ENCODE measurements around the gene KLHL29. TPM values are rescaled to one million over a fixed set of nuclear protein-coding genes. Genes with fewer than 3 reads are reported as not detected.
A peak's percentile ranks its signal among the peaks of the same experiment; 100 is the strongest.

Gene KLHL29
- total RNA-seq, 1 experiment from 2014 or later: 3.4 TPM

DNA sequence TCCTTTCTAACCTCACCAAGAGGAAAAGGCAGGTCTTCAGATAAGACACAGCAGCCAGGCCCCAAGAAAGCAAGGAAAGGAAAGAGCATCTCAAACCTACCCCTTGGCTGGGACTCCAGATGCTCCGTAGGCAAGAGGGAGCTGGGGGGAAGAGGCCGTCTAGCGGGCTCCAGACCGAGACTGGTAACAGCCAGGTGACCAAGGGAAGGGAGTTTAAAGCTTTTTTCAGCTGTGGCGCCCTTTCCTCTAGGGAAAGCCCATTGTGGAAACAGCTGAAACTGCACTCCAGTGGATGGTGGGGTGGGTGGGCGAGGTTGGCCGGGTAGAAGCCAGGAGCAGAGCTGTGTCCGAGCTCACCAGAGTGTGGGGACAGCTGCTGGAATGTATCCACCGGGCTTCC, 180.4 kb downstream of the KLHL29 start:
- Histone ChIP-seq H3K9me2 (ENCODE audit: insufficient read depth) (no peaks in the 10 kb centered on the region), H3K9me3 (ENCODE audit: insufficient read depth, low read depth) (no peaks in the 10 kb centered on the region), H3K4me1 (replicated peaks; ENCODE audit: insufficient read depth) (no peaks in the 10 kb centered on the region), H3K4me2 (no peak overlapping the region), H4K20me1 (ENCODE audit: insufficient read depth) (no peaks in the 10 kb centered on the region; the same call in 1 of the 2 replicates), H3K27ac (no peak overlapping the region), H3K27me3 (ENCODE audit: insufficient read depth, low read depth) (no peaks in the 10 kb centered on the region), H3F3A (ENCODE audit: insufficient read depth, low read depth) (no peaks in the 10 kb centered on the region), H3K79me2 (ENCODE audit: low read depth) (no peaks in the 10 kb centered on the region), H3K36me3 (ENCODE audit: low read depth) (no peaks in the 10 kb centered on the region), H2AFZ (no peak overlapping the region), H3K4me3 (no peak overlapping the region)
- intact Hi-C loops (cut with micrococcal nuclease; ENCODE audit: unreplicated experiment): no loop called here
- TF ChIP-seq CTCF (conservative IDR thresholded peaks at IDR 0.05) (no peak), EZH2 (IDR thresholded peaks at IDR 0.05; ENCODE audit: low read depth) (no peak)
- CTCF ChIA-PET: no interaction called here
- no peak for DNase-seq
- no TSS peak for BruUV-seq (replicated peaks)
- POLR2A ChIA-PET (ENCODE audit: unreplicated experiment): no interaction called here

DNA sequence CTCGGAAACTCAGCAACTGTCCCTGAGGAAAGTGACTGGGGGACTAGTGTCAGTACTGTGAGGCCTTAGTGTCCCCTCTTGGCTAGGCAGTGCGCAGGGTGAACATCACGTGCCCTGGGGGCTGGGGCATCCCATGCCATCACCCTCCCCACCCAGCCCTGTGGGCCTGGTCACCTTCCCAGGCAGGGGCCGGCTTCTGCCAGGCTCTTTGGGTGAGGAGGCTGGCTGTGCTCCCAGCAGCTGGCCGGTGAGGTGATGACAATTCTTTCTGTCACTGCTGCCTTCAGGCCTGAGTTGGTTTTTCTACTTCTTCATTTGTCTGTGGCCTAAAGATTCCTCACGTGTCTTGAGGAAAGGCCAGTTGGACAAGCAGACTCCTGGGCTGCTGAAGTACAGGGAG, 180.8 kb downstream of the KLHL29 start:
- no peak overlapping the region for H3K27ac ChIP-seq
- no peaks in the 10 kb centered on the region for H3K4me1 ChIP-seq (replicated peaks; ENCODE audit: insufficient read depth)
- no peaks in the 10 kb centered on the region for H3K9me2 ChIP-seq (ENCODE audit: insufficient read depth)
- H3K9me3 ChIP-seq (ENCODE audit: insufficient read depth, low read depth): no peaks in the 10 kb centered on the region
- no peaks in the 10 kb centered on the region; the same call in 1 of the 2 replicates for H4K20me1 ChIP-seq (ENCODE audit: insufficient read depth)
- intact Hi-C loops (cut with micrococcal nuclease; ENCODE audit: unreplicated experiment): no loop called here
- H3K79me2 ChIP-seq (ENCODE audit: low read depth): no peaks in the 10 kb centered on the region
- H3K36me3 ChIP-seq (ENCODE audit: low read depth): no peaks in the 10 kb centered on the region
- H3K27me3 ChIP-seq (ENCODE audit: insufficient read depth, low read depth): no peaks in the 10 kb centered on the region
- H2AFZ ChIP-seq: no peak overlapping the region
- ChIA-PET CTCF (no interaction called here), POLR2A (ENCODE audit: unreplicated experiment) (no interaction called here)
- TF ChIP-seq CTCF (conservative IDR thresholded peaks at IDR 0.05) (no peak), EZH2 (IDR thresholded peaks at IDR 0.05; ENCODE audit: low read depth) (no peak)
- no peak for DNase-seq
- BruUV-seq (replicated peaks): no TSS peak
- no peaks in the 10 kb centered on the region for H3F3A ChIP-seq (ENCODE audit: insufficient read depth, low read depth)
- no peak overlapping the region for H3K4me3 ChIP-seq
- no peak overlapping the region for H3K4me2 ChIP-seq

- Histone ChIP-seq H3K4me2 (no peak overlapping the region), H3K27me3 (ENCODE audit: insufficient read depth, low read depth) (no peaks in the 10 kb centered on the region), H3K79me2 (ENCODE audit: low read depth) (no peaks in the 10 kb centered on the region), H3K9me2 (ENCODE audit: insufficient read depth) (no peaks in the 10 kb centered on the region), H3K4me1 (replicated peaks; ENCODE audit: insufficient read depth) (no peaks in the 10 kb centered on the region), H3F3A (ENCODE audit: insufficient read depth, low read depth) (no peaks in the 10 kb centered on the region), H3K27ac (no peak overlapping the region), H2AFZ (no peak overlapping the region), H3K4me3 (no peak overlapping the region), H3K9me3 (ENCODE audit: insufficient read depth, low read depth) (no peaks in the 10 kb centered on the region), H4K20me1 (ENCODE audit: insufficient read depth) (no peaks in the 10 kb centered on the region; the same call in 1 of the 2 replicates), H3K36me3 (ENCODE audit: low read depth) (no peaks in the 10 kb centered on the region)
- intact Hi-C loops (cut with micrococcal nuclease; ENCODE audit: unreplicated experiment): no loop called here
- ChIA-PET POLR2A (ENCODE audit: unreplicated experiment) (no interaction called here), CTCF (no interaction called here)
- TF ChIP-seq EZH2 (IDR thresholded peaks at IDR 0.05; ENCODE audit: low read depth) (no peak), CTCF (conservative IDR thresholded peaks at IDR 0.05) (peak; percentile 57)
- no TSS peak for BruUV-seq (replicated peaks)
- peak in 1 of 2 experiments; percentile 26 for DNase-seq
Measured at GRCh38 chr2:23566241-23567142, 181.5 kb downstream of the KLHL29 start.
